ENCODE data around the gene ATP6V0E2.
"Not testable (repeated sequence)": the region's sequence is repeated elsewhere in the genome, so short reads cannot be mapped to it uniquely, and the experiment has no call there.

Gene ATP6V0E2

GRCh38 chr7:149873074-149873969 is at the start of gene ATP6V0E2:
ATP6V0E2 (plus strand) TSS chr7:149873969; CDS start chr7:149874066, 97 bp downstream.
- H3K4me1 ChIP-seq (ENCODE audit: control insufficient read depth in 1 of 2, insufficient read depth in 2 of 2, low read length in 2 of 2): peaks cover 15 to 35% of the 10 kb centered on the region in 2 donors
- H3K9ac ChIP-seq (ENCODE audit: low read depth in 1 of 2, low read length in 2 of 2): peak within 1 kb of the TSS; percentile 62 to 74
- no peaks in the 10 kb centered on the region for H3K9me3 ChIP-seq (ENCODE audit: control insufficient read depth in 1 of 2, low read length in 2 of 2)
- H3K36me3 ChIP-seq (ENCODE audit: control insufficient read depth in 1 of 2, insufficient read depth in 2 of 2, low read length in 2 of 2): peaks cover 0 to 3% of the 10 kb centered on the region in 2 donors
- H3K27ac ChIP-seq (ENCODE audit: low read depth, low read length): peak within 1 kb of the TSS; percentile 74
- no peaks in the 10 kb centered on the region for H3K27me3 ChIP-seq (ENCODE audit: control insufficient read depth in 1 of 2, insufficient read depth in 2 of 2, low read length in 2 of 2)
- peak within 1 kb of the TSS; percentile 76 to 83 for H3K4me3 ChIP-seq (ENCODE audit: low read depth in 1 of 2, low read length in 2 of 2)

- Histone ChIP-seq H3K9me3 (ENCODE audit: control insufficient read depth in 1 of 2, low read length in 2 of 2) (no peaks in the 10 kb centered on the region), H3K27me3 (ENCODE audit: control insufficient read depth in 1 of 2, insufficient read depth in 2 of 2, low read length in 2 of 2) (no peaks in the 10 kb centered on the region), H3K4me3 (ENCODE audit: low read depth in 1 of 2, low read length in 2 of 2) (no peak overlapping the region), H3K36me3 (ENCODE audit: control insufficient read depth in 1 of 2, insufficient read depth in 2 of 2, low read length in 2 of 2) (no peaks in the 10 kb centered on the region), H3K9ac (ENCODE audit: low read depth in 1 of 2, low read length in 2 of 2) (no peak overlapping the region), H3K27ac (ENCODE audit: low read depth, low read length) (no peak overlapping the region), H3K4me1 (ENCODE audit: control insufficient read depth in 1 of 2, insufficient read depth in 2 of 2, low read length in 2 of 2) (peaks cover 6 to 16% of the 10 kb centered on the region in 2 donors)
These were observed 49.4 kb upstream of the ATP6V0E2 start for GRCh38 chr7:149824301-149824741.

DNA sequence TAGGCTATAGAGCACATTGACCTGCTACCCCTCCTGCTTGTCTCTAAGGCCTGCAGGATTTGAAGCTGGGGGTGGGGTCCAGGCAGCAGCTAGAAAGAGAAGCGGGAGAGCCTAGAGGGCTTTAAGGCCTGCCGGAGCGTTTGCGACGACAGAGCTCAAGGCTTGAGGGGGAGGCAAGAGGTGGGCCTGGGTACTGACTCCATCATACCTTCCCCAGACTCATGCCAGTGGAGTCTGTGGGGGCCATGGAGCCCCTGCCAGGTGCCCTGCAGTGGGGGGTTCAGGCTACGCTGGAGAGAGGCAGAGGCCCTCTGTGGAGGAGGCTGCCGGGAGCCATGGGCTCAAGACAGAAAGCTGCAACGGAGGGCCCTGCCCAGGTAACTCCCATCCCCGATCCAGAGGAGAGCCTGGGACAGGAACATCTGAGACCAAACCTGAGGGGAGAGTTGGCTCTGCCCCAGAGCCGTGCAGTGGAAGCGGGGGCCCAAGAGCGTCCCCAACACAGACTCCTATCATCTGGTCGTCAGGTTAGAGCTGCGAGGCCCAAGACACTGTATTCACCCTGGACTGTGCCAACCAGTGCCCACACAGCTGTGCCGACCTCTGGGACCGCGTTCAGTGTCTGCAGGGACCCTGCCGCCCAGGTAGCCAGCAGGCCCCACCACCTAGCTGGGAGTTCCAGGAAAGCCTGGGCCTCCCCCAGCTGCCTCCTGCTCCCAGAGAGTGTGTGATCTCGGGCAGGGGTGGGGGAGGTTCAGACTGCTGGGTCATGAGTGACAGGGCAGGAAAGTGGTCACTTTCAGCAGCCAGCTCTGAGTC is 48.8 kb upstream of the ATP6V0E2 start:
- peaks cover 6 to 16% of the 10 kb centered on the region in 2 donors for H3K4me1 ChIP-seq (ENCODE audit: control insufficient read depth in 1 of 2, insufficient read depth in 2 of 2, low read length in 2 of 2)
- no peak overlapping the region for H3K27ac ChIP-seq (ENCODE audit: low read depth, low read length)
- H3K9me3 ChIP-seq (ENCODE audit: control insufficient read depth in 1 of 2, low read length in 2 of 2): no peaks in the 10 kb centered on the region
- H3K9ac ChIP-seq (ENCODE audit: low read depth in 1 of 2, low read length in 2 of 2): no peak overlapping the region
- H3K27me3 ChIP-seq (ENCODE audit: control insufficient read depth in 1 of 2, insufficient read depth in 2 of 2, low read length in 2 of 2): no peaks in the 10 kb centered on the region
- no peak overlapping the region for H3K4me3 ChIP-seq (ENCODE audit: low read depth in 1 of 2, low read length in 2 of 2)
- H3K36me3 ChIP-seq (ENCODE audit: control insufficient read depth in 1 of 2, insufficient read depth in 2 of 2, low read length in 2 of 2): no peaks in the 10 kb centered on the region

- no peaks in the 10 kb centered on the region for H3K27me3 ChIP-seq (ENCODE audit: control insufficient read depth in 1 of 2, insufficient read depth in 2 of 2, low read length in 2 of 2)
- H3K9ac ChIP-seq (ENCODE audit: low read depth in 1 of 2, low read length in 2 of 2): no peak overlapping the region
- no peaks in the 10 kb centered on the region for H3K36me3 ChIP-seq (ENCODE audit: control insufficient read depth in 1 of 2, insufficient read depth in 2 of 2, low read length in 2 of 2)
- H3K27ac ChIP-seq (ENCODE audit: low read depth, low read length): no peak overlapping the region
- H3K4me3 ChIP-seq (ENCODE audit: low read depth in 1 of 2, low read length in 2 of 2): no peak overlapping the region
- H3K4me1 ChIP-seq (ENCODE audit: control insufficient read depth in 1 of 2, insufficient read depth in 2 of 2, low read length in 2 of 2): peaks cover 6 to 14% of the 10 kb centered on the region in 2 donors
- H3K9me3 ChIP-seq (ENCODE audit: control insufficient read depth in 1 of 2, low read length in 2 of 2): no peaks in the 10 kb centered on the region
These were observed 48.0 kb upstream of the ATP6V0E2 start for GRCh38 chr7:149825567-149826343.

DNA sequence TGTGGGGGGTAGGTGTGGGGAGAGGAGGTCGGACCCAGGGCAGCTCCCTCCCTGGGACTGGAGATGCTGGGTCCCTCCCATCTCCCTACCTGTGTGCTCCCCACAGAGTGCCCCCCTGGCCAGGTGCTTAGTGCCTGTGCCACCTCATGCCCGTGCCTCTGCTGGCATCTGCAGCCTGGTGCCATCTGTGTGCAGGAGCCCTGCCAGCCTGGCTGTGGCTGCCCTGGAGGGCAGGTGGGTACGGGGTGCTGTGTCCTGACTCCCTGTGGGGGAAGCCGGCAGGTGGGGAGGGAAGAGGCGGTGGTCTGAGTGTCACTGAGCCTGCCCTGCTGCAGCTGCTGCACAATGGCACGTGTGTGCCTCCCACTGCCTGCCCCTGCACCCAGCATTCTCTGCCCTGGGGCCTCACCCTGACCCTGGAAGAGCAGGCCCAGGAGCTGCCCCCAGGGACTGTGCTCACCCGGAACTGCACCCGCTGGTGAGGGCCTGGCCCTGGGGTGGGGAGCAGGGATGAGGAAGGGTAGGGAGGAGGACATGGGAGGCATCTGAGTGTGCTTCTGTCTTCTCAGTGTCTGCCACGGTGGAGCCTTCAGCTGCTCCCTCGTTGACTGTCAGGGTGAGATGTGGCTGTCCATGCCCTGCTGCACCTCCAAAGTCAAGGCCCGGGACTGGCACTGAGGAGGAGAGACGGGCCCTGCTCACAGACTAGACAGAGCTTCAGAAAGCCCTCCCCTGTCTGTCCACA is 47.3 kb upstream of the ATP6V0E2 start:
- no peaks in the 10 kb centered on the region for H3K27me3 ChIP-seq (ENCODE audit: control insufficient read depth in 1 of 2, insufficient read depth in 2 of 2, low read length in 2 of 2)
- peaks cover 0 to 7% of the 10 kb centered on the region in 2 donors for H3K4me1 ChIP-seq (ENCODE audit: control insufficient read depth in 1 of 2, insufficient read depth in 2 of 2, low read length in 2 of 2)
- no peaks in the 10 kb centered on the region for H3K36me3 ChIP-seq (ENCODE audit: control insufficient read depth in 1 of 2, insufficient read depth in 2 of 2, low read length in 2 of 2)
- H3K9ac ChIP-seq (ENCODE audit: low read depth in 1 of 2, low read length in 2 of 2): no peak overlapping the region
- no peak overlapping the region for H3K4me3 ChIP-seq (ENCODE audit: low read depth in 1 of 2, low read length in 2 of 2)
- no peak overlapping the region for H3K27ac ChIP-seq (ENCODE audit: low read depth, low read length)
- H3K9me3 ChIP-seq (ENCODE audit: control insufficient read depth in 1 of 2, low read length in 2 of 2): no peaks in the 10 kb centered on the region

- Histone ChIP-seq H3K27me3 (ENCODE audit: control insufficient read depth in 1 of 2, insufficient read depth in 2 of 2, low read length in 2 of 2) (no peaks in the 10 kb centered on the region), H3K27ac (ENCODE audit: low read depth, low read length) (no peak overlapping the region), H3K9ac (ENCODE audit: low read depth in 1 of 2, low read length in 2 of 2) (no peak overlapping the region), H3K4me1 (ENCODE audit: control insufficient read depth in 1 of 2, insufficient read depth in 2 of 2, low read length in 2 of 2) (no peaks in the 10 kb centered on the region), H3K4me3 (ENCODE audit: low read depth in 1 of 2, low read length in 2 of 2) (no peak overlapping the region), H3K36me3 (ENCODE audit: control insufficient read depth in 1 of 2, insufficient read depth in 2 of 2, low read length in 2 of 2) (no peaks in the 10 kb centered on the region), H3K9me3 (ENCODE audit: control insufficient read depth in 1 of 2, low read length in 2 of 2) (no peaks in the 10 kb centered on the region)
These were observed 46.4 kb upstream of the ATP6V0E2 start for GRCh38 chr7:149827089-149827981.

DNA sequence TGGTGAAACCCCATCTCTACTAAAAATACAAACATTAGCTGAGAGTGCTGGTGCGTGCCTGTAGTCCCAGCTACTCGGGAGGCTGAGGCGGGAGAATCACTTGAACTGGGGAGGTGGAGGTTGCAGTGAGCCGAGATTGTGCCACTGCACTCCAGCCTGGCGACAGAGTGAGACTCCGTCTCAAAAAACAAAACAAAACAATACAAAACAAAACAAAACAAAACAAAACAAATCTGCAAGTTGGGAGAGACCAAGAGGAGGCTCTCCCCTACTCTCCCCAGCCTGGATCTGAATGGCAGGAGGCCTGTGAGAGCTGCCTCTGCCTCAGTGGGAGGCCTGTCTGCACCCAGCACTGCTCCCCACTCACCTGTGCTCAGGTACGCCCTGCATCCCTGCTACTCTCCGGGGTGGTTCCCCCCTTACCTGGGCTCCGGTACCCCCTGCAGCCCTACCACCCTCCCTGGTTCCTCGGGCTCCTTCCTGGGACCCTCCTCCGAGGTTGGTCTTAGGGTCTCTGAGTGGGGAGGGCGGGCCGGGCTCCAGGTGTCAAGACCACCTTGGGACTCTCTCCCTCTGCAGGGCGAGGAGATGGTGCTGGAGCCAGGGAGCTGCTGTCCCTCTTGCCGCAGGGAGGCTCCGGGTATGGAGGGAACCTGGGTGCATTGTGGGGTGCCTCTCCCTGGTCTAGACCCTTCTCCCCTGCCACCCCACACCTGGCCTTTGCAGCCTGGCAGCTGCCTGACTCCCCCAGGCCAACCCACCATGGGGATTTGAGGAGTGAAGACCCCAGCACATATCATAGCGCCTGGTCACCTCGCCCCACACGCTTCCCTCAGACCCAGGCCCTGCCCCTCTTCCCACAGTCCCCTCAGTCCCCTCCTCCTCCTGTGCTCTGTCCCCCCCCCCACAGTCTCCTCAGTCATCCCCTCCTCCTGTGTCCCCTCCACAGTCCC is 45.1 kb upstream of the ATP6V0E2 start:
- Histone ChIP-seq H3K36me3 (ENCODE audit: control insufficient read depth in 1 of 2, insufficient read depth in 2 of 2, low read length in 2 of 2) (no peaks in the 10 kb centered on the region), H3K27ac (ENCODE audit: low read depth, low read length) (no peak overlapping the region), H3K9ac (ENCODE audit: low read depth in 1 of 2, low read length in 2 of 2) (no peak overlapping the region), H3K27me3 (ENCODE audit: control insufficient read depth in 1 of 2, insufficient read depth in 2 of 2, low read length in 2 of 2) (peaks cover 0 to 2% of the 10 kb centered on the region in 2 donors), H3K4me3 (ENCODE audit: low read depth in 1 of 2, low read length in 2 of 2) (no peak overlapping the region), H3K9me3 (ENCODE audit: control insufficient read depth in 1 of 2, low read length in 2 of 2) (no peaks in the 10 kb centered on the region), H3K4me1 (ENCODE audit: control insufficient read depth in 1 of 2, insufficient read depth in 2 of 2, low read length in 2 of 2) (no peaks in the 10 kb centered on the region)

DNA sequence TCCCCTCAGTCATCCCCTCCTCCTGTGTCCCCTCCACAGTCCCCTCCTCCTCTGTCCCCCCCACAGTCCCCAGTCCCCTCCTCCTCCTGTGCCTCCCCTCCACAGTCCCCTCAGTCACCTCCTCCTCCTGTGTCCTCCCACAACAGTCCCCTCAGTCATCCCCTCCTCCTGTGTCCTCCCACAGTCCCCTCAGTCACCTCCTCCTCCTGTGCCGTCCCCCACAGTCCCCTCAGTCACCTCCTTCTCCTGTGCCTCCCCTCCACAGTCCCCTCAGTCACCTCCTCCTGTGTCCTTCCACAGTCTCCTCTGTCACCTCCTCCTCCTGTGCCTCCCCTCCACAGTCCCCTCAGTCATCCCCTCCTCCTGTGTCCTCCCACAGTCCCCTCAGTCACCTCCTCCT is 43.2 kb upstream of the ATP6V0E2 start:
- not testable (repeated sequence) for H3K36me3 ChIP-seq (ENCODE audit: control insufficient read depth in 1 of 2, insufficient read depth in 2 of 2, low read length in 2 of 2); H3K27ac ChIP-seq (ENCODE audit: low read depth, low read length); H3K27me3 ChIP-seq (ENCODE audit: control insufficient read depth in 1 of 2, insufficient read depth in 2 of 2, low read length in 2 of 2); H3K9me3 ChIP-seq (ENCODE audit: control insufficient read depth in 1 of 2, low read length in 2 of 2); H3K9ac ChIP-seq (ENCODE audit: low read depth in 1 of 2, low read length in 2 of 2); H3K4me3 ChIP-seq (ENCODE audit: low read depth in 1 of 2, low read length in 2 of 2); H3K4me1 ChIP-seq (ENCODE audit: control insufficient read depth in 1 of 2, insufficient read depth in 2 of 2, low read length in 2 of 2)

All from duodenal mucosa (tissue), 2 donors.